DMS153 treated with DMSO at 0.1 percent for 48 hours (cell line): ENCODE data around the gene LRCH1.

ENCODE experiments used
- DNase-seq: peaks from one replicate; lab custom pipeline; 2025; ENCODE audit not compliant: unreplicated experiment; lab: John Stamatoyannopoulos, UW

Gene LRCH1

GRCh38 chr13:46561691-46562090 is 8.7 kb downstream of the LRCH1 start:
- DNase-seq: no peak

- DNase-seq: no peak
Measured at GRCh38 chr13:46562152-46562551, 9.2 kb downstream of the LRCH1 start.

- DNase-seq: no peak
Measured at GRCh38 chr13:46562581-46562980, 9.6 kb downstream of the LRCH1 start.

GRCh38 chr13:46565808-46566750 is 13.1 kb downstream of the LRCH1 start:
- DNase-seq: no peak

GRCh38 chr13:46567671-46568070 is 14.7 kb downstream of the LRCH1 start:
- no peak for DNase-seq

- no peak for DNase-seq
Measured at GRCh38 chr13:46569456-46569855, 16.5 kb downstream of the LRCH1 start.

GRCh38 chr13:46570273-46570672 is 17.3 kb downstream of the LRCH1 start:
- no peak for DNase-seq

GRCh38 chr13:46571189-46571908 is 18.4 kb downstream of the LRCH1 start:
- no peak for DNase-seq

- DNase-seq: no peak
Measured at GRCh38 chr13:46571909-46572595, 19.1 kb downstream of the LRCH1 start.

- DNase-seq: no peak
Measured at GRCh38 chr13:46572752-46573431, 19.9 kb downstream of the LRCH1 start.

GRCh38 chr13:46575301-46575771 is 22.4 kb downstream of the LRCH1 start:
- no peak for DNase-seq

- DNase-seq: no peak
Measured at GRCh38 chr13:46575818-46576221, 22.9 kb downstream of the LRCH1 start.

GRCh38 chr13:46576762-46577161 is 23.8 kb downstream of the LRCH1 start:
- no peak for DNase-seq

GRCh38 chr13:46577696-46578589 is 25.0 kb downstream of the LRCH1 start:
- no peak for DNase-seq

GRCh38 chr13:46578590-46578975 is 25.6 kb downstream of the LRCH1 start:
- no peak for DNase-seq

- DNase-seq: no peak
Measured at GRCh38 chr13:46580362-46580839, 27.4 kb downstream of the LRCH1 start.

- DNase-seq: no peak
Measured at GRCh38 chr13:46582190-46582589, 29.2 kb downstream of the LRCH1 start.

GRCh38 chr13:46586751-46587514 is 34.0 kb downstream of the LRCH1 start:
- no peak for DNase-seq

- no peak for DNase-seq
Measured at GRCh38 chr13:46587807-46588418, 34.9 kb downstream of the LRCH1 start.
